Chondrocyte (in vitro differentiated cells): ENCODE data around the gene SIN3B. TPM values are rescaled to one million over a fixed set of nuclear protein-coding genes. Genes with fewer than 3 reads are reported as not detected.

ENCODE experiments used
- DNase-seq: peaks from one replicate; pipeline ENCODE4 v3.0.0; 2021; ENCODE audit warnings: mixed read lengths, low spot score
- H3K27ac Mint-ChIP-seq: one replicate; pipeline ENCODE4 v1.8.0; 2021; ENCODE audit warnings: mild to moderate bottlenecking, moderate library complexity, mixed read lengths; ENCODE audit not compliant: unreplicated experiment
- H3K27me3 Mint-ChIP-seq: 2 replicates; pipeline ENCODE4 v1.8.0; 2021; ENCODE audit warnings: low read depth, mixed read lengths
- H3K36me3 Mint-ChIP-seq: 2 replicates; pipeline ENCODE4 v1.8.0; 2021; ENCODE audit warnings: low read depth, mixed read lengths
- H3K4me1 Mint-ChIP-seq: 2 replicates; pipeline ENCODE4 v1.8.0; 2021; ENCODE audit warnings: low read depth, mild to moderate bottlenecking, mixed read lengths
- H3K4me3 Mint-ChIP-seq: one replicate; pipeline ENCODE4 v1.8.0; 2021; ENCODE audit warnings: mild to moderate bottlenecking, moderate library complexity, mixed read lengths; ENCODE audit not compliant: unreplicated experiment
- H3K9me3 Mint-ChIP-seq: 2 replicates; pipeline ENCODE4 v1.8.0; 2021; ENCODE audit warnings: low read depth, mixed read lengths
- CTCF ChIP-seq: fragments of 200-600 bp; sonication (generic); IDR thresholded peaks from 2 replicates; pipeline ENCODE4 v1.5.0; 2021; ENCODE audit warnings: antibody characterized with exemption, mild to moderate bottlenecking, moderate library complexity
- total RNA-seq: library from RNA; stranded (reverse); gene quantifications from 3 replicates; pipeline ENCODE4 v1.2.1, GENCODE V29; 2021

SIN3B gene
- total RNA-seq, 1 donor from 2014 or later: 59.7 TPM

DNA sequence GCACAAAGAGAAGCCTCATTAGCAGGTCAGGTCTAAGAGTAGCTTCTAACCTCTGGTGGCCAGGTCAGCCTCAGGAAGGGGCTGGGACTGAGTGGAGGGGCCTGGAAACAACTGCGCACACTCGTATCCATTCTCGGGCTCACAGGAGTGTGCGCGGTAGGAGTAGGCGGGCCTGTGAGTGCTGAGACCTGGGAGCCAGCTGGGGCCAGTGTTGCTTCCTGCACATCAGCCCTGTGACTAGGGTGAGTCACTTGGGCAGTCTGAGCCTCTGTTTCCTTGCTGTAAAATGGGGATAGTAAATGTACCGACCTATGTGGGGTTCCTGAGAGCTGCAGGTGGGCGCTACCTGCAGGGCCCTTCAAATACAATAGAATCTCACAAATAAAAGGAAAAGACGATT is 26.9 kb downstream of the SIN3B start:
- Mint-ChIP-seq H3K27me3 (no peaks in the 10 kb centered on the region), H3K27ac (no peak overlapping the region), H3K9me3 (no peaks in the 10 kb centered on the region), H3K36me3 (peaks cover 37% of the 10 kb centered on the region), H3K4me1 (peaks cover under 1% of the 10 kb centered on the region), H3K4me3 (no peak overlapping the region)
- no peak for TF ChIP-seq CTCF
- DNase-seq: no peak

- Mint-ChIP-seq H3K4me3 (no peak overlapping the region), H3K36me3 (peaks cover 27% of the 10 kb centered on the region), H3K9me3 (no peaks in the 10 kb centered on the region), H3K27me3 (no peaks in the 10 kb centered on the region), H3K4me1 (no peaks in the 10 kb centered on the region), H3K27ac (no peak overlapping the region)
- DNase-seq: no peak
- TF ChIP-seq CTCF: no peak
Observed at GRCh38 chr19:16859626-16860025, 30.4 kb downstream of the SIN3B start.

DNA sequence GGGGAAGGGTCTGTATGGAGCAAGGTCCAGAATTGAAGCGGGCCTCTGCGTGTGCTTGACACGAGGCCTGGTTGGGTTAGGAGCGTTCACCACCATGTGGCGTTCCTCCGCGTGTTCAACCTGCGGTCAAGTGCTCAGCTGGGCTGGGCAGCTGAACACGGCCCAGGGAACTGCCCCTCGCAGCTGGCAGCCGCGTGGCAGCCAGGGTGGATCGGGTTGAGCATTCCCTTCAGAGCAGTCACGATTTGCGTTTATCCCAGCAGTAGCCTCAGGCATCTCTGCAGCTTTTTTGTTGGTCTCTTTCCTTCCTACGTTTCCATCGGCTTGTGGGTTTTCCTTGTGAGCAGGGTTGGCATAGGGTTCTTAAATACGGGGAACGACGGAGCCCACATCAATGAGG is 30.9 kb downstream of the SIN3B start:
- H3K9me3 Mint-ChIP-seq: no peaks in the 10 kb centered on the region
- H3K36me3 Mint-ChIP-seq: peaks cover 24% of the 10 kb centered on the region
- TF ChIP-seq CTCF: no peak
- no peaks in the 10 kb centered on the region for H3K4me1 Mint-ChIP-seq
- no peaks in the 10 kb centered on the region for H3K27me3 Mint-ChIP-seq
- no peak for DNase-seq
- H3K27ac Mint-ChIP-seq: no peak overlapping the region
- no peak overlapping the region for H3K4me3 Mint-ChIP-seq

DNA sequence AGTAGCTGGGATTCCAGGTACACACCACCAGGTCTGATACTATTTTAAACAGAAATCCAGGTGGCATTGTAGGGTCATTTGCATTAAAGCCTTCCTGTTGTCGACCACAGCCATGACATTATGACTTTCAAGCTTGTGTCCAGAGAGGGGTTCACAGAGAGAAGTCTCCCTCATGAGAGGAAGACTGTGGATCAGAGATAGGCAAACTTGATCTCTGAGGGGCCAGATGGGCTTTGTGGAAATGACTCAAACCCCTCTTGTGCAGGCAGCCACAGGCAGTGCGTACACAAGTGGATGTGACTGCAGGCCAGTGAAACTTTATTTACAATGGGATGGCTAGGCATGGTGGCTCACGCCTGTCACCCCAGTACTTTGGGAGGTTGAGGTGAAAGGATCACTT is 31.8 kb downstream of the SIN3B start:
- TF ChIP-seq CTCF: no peak
- DNase-seq: no peak
- H3K9me3 Mint-ChIP-seq: no peaks in the 10 kb centered on the region

DNA sequence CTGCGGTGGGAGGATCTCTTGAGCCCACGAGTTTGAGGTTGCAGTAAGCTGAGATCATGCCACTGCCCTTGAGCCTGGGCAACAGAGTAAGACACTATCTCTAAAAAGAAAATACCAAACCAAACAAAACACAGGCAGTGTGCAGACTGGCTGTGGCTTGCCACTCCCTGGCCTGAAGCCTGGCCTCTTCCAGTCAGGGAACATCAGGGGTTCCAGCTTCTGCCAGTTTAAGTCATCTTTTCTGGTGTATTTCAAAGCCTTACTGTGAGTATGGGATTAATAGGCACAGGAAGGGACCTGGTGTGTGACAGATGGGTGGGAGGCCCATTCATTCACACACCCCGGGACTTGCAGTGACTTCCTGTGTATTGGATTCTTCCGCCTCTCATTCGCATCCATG is 32.6 kb downstream of the SIN3B start:
- Mint-ChIP-seq H3K4me1 (no peaks in the 10 kb centered on the region), H3K9me3 (no peaks in the 10 kb centered on the region), H3K36me3 (peaks cover 26% of the 10 kb centered on the region), H3K27ac (no peak overlapping the region), H3K4me3 (no peak overlapping the region), H3K27me3 (no peaks in the 10 kb centered on the region)
- no peak for TF ChIP-seq CTCF
- DNase-seq: no peak

More for the DNA sequence above, 31.8 kb downstream of the SIN3B start:
- Mint-ChIP-seq H3K36me3 (peaks cover 27% of the 10 kb centered on the region), H3K4me3 (no peak overlapping the region), H3K4me1 (no peaks in the 10 kb centered on the region), H3K27ac (no peak overlapping the region), H3K27me3 (no peaks in the 10 kb centered on the region)
